GM19240 (cell line): Measurements from ENCODE around the gene UNC45A.

Experiments
- DNase-seq: peaks from one replicate; pipeline ENCODE4 v3.0.0; 2011; ENCODE audit warnings: low spot score; ENCODE audit not compliant: insufficient read length

UNC45A gene

DNA sequence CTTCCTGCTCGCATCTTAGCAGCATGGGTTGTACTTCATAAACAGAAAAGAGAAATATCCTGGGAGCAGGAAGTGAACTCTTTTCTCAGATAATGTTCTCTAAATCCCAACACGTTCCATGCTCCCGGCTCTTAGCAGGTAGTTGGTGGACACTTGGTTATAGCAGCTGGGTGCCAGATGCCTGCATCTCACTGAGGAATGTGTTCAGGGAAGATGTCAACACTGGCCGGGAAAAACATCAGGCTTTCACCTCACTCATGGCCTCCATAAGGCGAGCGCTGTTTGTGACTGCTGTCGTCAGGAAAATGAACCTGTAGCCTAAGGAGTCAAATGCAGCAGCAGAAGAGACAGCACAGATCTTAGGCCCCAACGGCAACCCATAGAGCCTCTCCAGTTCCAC lies 63.7 kb downstream of the UNC45A start:
- no peak for DNase-seq

DNA sequence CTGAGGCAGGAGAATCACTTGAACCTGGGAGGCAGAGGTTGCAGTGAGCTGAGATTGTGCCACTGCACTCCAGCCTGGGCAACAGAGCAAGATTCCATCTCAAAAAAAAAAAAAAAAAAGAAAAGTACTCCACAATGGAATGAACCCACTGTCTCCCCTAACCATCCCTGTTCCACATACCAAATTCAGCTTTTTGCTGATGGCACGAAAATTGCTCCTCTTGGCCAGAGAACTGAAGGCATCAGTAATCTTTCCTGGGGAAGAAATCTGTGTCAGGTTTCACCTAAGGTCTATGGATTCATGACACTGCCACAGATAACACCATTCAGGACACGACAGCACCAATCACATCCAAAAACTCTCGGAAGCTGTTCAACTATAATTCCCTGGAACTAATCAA lies 66.1 kb downstream of the UNC45A start:
- DNase-seq = no peak
